ENCODE measurements around the gene PEAK1. TPM values are rescaled to one million over a fixed set of nuclear protein-coding genes. Genes with fewer than 3 reads are reported as not detected.

PEAK1 gene
- total and polyA plus RNA-seq, 9 of the 15 experiments (the other 6 are each of a cell fraction or from before 2014, with no cell fraction given): 0.99 to 22.4 (median 10.8) TPM

DNA sequence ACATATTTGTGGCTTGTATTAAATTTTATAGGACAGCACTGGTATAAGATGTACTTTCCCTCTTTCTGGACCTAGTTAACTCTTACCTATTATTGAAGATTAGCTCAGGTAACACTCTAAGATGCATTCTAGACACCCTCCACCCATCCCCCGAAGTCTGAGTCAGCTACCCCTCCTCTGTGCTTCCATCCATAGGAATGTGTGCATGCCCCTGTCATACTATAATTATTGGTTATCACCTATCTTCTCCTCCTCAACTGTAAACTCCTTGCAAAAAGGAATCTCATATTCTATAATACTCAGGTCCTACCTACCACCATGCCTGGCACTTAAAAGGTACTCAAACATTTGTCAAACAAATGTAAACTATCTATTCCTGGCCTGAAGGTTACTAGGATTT, 3.0 kb downstream of the PEAK1 start:
- CTCF ChIA-PET (ENCODE audit: low intra/inter-chr PET ratio): no interaction called here
- H3K4me2 ChIP-seq (ENCODE audit: insufficient read depth, low read length): no peak overlapping the region
- in situ Hi-C loops (cut with MboI): no loop called here

GRCh38 chr15:77416148-77416455, 3.8 kb downstream of the PEAK1 start:
- POLR2A ChIA-PET: interaction anchor here (1.5 kb wide), 1 partner anchor 9 kb away, joined by 4 read pairs; no protein-coding TSS in a partner anchor
- Histone ChIP-seq H3K9me1 (ENCODE audit: control insufficient read depth, insufficient read depth, low read length) (no peaks in the 10 kb centered on the region), H3K4me3 (no peak overlapping the region), H3K36me3 (ENCODE audit: control insufficient read depth, insufficient read depth, low read length) (no peaks in the 10 kb centered on the region; the same call in 2 of the 3 replicates), H3K9me3 (replicated peaks; ENCODE audit: control insufficient read depth, insufficient read depth, low read depth, low read length) (no peaks in the 10 kb centered on the region), H3K9ac (ENCODE audit: insufficient read depth in 1 of 2, low read depth in 2 of 2, low read length in 2 of 2) (no peak overlapping the region), H4K20me1 (replicated peaks; ENCODE audit: control insufficient read depth, insufficient read depth, low read length) (no peaks in the 10 kb centered on the region), H3K27ac (ENCODE audit: extremely low read depth, low read depth, low read length) (no peak overlapping the region), H3K27me3 (ENCODE audit: control insufficient read depth in 2 of 2, insufficient read depth in 2 of 2, low read length in 2 of 2) (no peaks in the 10 kb centered on the region), H2AFZ (ENCODE audit: low read depth, low read length) (no peak overlapping the region), H3K4me1 (replicated peaks in 1 of 2; ENCODE audit: control insufficient read depth in 2 of 2, insufficient read depth in 2 of 2, low read length in 2 of 2) (peaks cover 23 to 52% of the 10 kb centered on the region in 2 experiments; a peak in 4 of 5 replicates), H3K4me2 (ENCODE audit: insufficient read depth, low read length) (no peak overlapping the region; the same call in 1 of the 2 replicates), H3K79me2 (ENCODE audit: control insufficient read depth, insufficient read depth, low read length) (peaks cover 89% of the 10 kb centered on the region)
- no peak for ATAC-seq
- no peak for DNase-seq (ENCODE audit: extremely low read depth in 1 of 4, low spot score in 3 of 4)
- in situ Hi-C loops (cut with MboI) (no loop called here), intact Hi-C loops (cut with micrococcal nuclease) (no loop called here)
- FAIRE-seq: no peak
- BruUV-seq (replicated peaks): no TSS peak
- CTCF ChIA-PET (ENCODE audit: low intra/inter-chr PET ratio): interaction anchor here (0.6 kb wide), 1 partner anchor 54 kb away, joined by 3 read pairs; no protein-coding TSS in a partner anchor
- 36% methylated on average over 2 of the region's 2 CpGs for WGBS (ENCODE audit: insufficient coverage, low coverage, missing lambda C conversion rate)
- TF ChIP-seq SAFB (IDR thresholded peaks at IDR 0.05; ENCODE audit: borderline replicate concordance, low read depth, low read length) (no peak), MBD2 (IDR thresholded peaks at IDR 0.05; ENCODE audit: borderline replicate concordance, low read depth) (no peak), ETV1 (tag; conservative IDR thresholded peaks at IDR 0.05; ENCODE audit: low read depth) (no peak), SNAPC5 (CRISPR knock-in tag; IDR thresholded peaks at IDR 0.05) (no peak), E2F3 (CRISPR knock-in tag; IDR thresholded peaks at IDR 0.05) (no peak)
- TF ChIP-seq, protein P1, sequence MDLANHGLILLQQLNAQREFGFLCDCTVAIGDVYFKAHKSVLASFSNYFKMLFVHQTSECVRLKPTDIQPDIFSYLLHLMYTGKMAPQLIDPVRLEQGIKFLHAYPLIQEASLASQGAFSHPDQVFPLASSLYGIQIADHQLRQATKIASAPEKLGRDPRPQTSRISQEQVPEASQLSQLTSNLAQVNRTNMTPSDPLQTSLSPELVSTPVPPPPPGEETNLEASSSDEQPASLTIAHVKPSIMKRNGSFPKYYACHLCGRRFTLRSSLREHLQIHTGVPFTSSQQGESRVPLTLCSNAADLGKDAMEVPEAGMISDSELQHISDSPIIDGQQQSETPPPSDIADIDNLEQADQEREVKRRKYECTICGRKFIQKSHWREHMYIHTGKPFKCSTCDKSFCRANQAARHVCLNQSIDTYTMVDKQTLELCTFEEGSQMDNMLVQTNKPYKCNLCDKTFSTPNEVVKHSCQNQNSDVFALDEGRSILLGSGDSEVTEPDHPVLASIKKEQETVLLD (IDR thresholded peaks at IDR 0.05): no peak
- TF ChIP-seq, protein P2, sequence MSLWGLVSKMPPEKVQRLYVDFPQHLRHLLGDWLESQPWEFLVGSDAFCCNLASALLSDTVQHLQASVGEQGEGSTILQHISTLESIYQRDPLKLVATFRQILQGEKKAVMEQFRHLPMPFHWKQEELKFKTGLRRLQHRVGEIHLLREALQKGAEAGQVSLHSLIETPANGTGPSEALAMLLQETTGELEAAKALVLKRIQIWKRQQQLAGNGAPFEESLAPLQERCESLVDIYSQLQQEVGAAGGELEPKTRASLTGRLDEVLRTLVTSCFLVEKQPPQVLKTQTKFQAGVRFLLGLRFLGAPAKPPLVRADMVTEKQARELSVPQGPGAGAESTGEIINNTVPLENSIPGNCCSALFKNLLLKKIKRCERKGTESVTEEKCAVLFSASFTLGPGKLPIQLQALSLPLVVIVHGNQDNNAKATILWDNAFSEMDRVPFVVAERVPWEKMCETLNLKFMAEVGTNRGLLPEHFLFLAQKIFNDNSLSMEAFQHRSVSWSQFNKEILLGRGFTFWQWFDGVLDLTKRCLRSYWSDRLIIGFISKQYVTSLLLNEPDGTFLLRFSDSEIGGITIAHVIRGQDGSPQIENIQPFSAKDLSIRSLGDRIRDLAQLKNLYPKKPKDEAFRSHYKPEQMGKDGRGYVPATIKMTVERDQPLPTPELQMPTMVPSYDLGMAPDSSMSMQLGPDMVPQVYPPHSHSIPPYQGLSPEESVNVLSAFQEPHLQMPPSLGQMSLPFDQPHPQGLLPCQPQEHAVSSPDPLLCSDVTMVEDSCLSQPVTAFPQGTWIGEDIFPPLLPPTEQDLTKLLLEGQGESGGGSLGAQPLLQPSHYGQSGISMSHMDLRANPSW (CRISPR knock-in tag; IDR thresholded peaks at IDR 0.05): no peak

More for the DNA sequence above, 3.0 kb downstream of the PEAK1 start:
- peaks cover 89% of the 10 kb centered on the region for H3K79me2 ChIP-seq (ENCODE audit: control insufficient read depth, insufficient read depth, low read length)
- H4K20me1 ChIP-seq (replicated peaks; ENCODE audit: control insufficient read depth, insufficient read depth, low read length): no peaks in the 10 kb centered on the region
- FAIRE-seq: no peak
- no TSS peak for BruUV-seq (replicated peaks)
- no peaks in the 10 kb centered on the region; the same call in 2 of the 3 replicates for H3K36me3 ChIP-seq (ENCODE audit: control insufficient read depth, insufficient read depth, low read length)
- TF ChIP-seq JUND (IDR thresholded peaks at IDR 0.05; ENCODE audit: borderline replicate concordance, low read depth, low read length): peak; percentile 26; the same call in 1 of the 2 replicates
- TF ChIP-seq JUND (tag; IDR thresholded peaks at IDR 0.05; ENCODE audit: borderline replicate concordance, low read depth, low read length): no peak
- no peak for TF ChIP-seq BRCA1 (IDR thresholded peaks at IDR 0.05)
- TF ChIP-seq BRCA1 (CRISPR knock-in tag; IDR thresholded peaks at IDR 0.05): no peak
- TF ChIP-seq, protein P3, sequence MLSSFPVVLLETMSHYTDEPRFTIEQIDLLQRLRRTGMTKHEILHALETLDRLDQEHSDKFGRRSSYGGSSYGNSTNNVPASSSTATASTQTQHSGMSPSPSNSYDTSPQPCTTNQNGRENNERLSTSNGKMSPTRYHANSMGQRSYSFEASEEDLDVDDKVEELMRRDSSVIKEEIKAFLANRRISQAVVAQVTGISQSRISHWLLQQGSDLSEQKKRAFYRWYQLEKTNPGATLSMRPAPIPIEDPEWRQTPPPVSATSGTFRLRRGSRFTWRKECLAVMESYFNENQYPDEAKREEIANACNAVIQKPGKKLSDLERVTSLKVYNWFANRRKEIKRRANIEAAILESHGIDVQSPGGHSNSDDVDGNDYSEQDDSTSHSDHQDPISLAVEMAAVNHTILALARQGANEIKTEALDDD (IDR thresholded peaks at IDR 0.05): 0 out of 2 replicates have a peak, but pooled peaks have one; percentile 40
- TF ChIP-seq PCBP1 (IDR thresholded peaks at IDR 0.05; ENCODE audit: low read depth, low read length, poor library complexity, severe bottlenecking): no peak
- H3K27me3 ChIP-seq (ENCODE audit: control insufficient read depth in 2 of 2, insufficient read depth in 2 of 2, low read length in 2 of 2): no peaks in the 10 kb centered on the region
- DNase-seq (ENCODE audit: extremely low read depth in 1 of 4, low spot score in 3 of 4): peak in 1 of 4 experiments; percentile 32
- no peak overlapping the region for H3K27ac ChIP-seq (ENCODE audit: extremely low read depth, low read depth, low read length)
- peaks cover 23 to 52% of the 10 kb centered on the region in 2 experiments; a peak in 4 of 5 replicates for H3K4me1 ChIP-seq (replicated peaks in 1 of 2; ENCODE audit: control insufficient read depth in 2 of 2, insufficient read depth in 2 of 2, low read length in 2 of 2)
- H3K9me1 ChIP-seq (ENCODE audit: control insufficient read depth, insufficient read depth, low read length): no peaks in the 10 kb centered on the region
- intact Hi-C loops (cut with micrococcal nuclease): no loop called here
- H2AFZ ChIP-seq (ENCODE audit: low read depth, low read length): no peak overlapping the region
- POLR2A ChIA-PET: interaction anchor here (0.6 to 1.5 kb wide), 2 partner anchors 10 to 38 kb away, joined by 3 to 4 read pairs; no protein-coding TSS in a partner anchor
- 40% methylated on average over 1 of the region's 1 CpG for WGBS (ENCODE audit: insufficient coverage, low coverage, missing lambda C conversion rate)
- no peak overlapping the region for H3K4me3 ChIP-seq
- no peaks in the 10 kb centered on the region for H3K9me3 ChIP-seq (replicated peaks; ENCODE audit: control insufficient read depth, insufficient read depth, low read depth, low read length)
- ATAC-seq: no peak
- H3K9ac ChIP-seq (ENCODE audit: insufficient read depth in 1 of 2, low read depth in 2 of 2, low read length in 2 of 2): no peak overlapping the region

Data from K562 (cell line).